ENCODE data around the gene MARCHF3.
"Not testable (repeated sequence)": the region's sequence is repeated elsewhere in the genome, so short reads cannot be mapped to it uniquely, and the experiment has no call there.

The MARCHF3 gene

GRCh38 chr5:126868338-126869004, 161.9 kb downstream of the MARCHF3 start:
- DNase-seq, result no peak

- no peak for DNase-seq
Measured at GRCh38 chr5:126866851-126867636, 163.3 kb downstream of the MARCHF3 start.

DNA sequence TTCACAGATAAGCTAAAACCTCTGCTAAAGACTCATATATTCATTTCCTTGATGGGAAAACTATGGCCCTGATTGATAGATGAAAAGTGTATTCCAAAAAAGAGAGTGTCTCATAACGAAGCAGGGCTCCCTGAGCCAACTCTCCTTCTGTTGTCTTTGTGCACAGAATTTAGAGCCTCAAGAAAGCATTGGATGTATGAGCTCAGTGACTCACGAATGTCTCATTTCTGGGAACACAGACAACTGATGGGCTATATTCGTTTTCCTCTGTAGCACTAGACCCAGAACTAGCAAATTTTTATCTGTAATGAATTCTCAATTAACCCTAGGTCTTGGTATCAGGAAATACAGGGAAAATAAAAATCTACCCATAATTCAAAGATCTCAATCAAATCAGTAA, 165.1 kb downstream of the MARCHF3 start:
- DNase-seq, result no peak

DNA sequence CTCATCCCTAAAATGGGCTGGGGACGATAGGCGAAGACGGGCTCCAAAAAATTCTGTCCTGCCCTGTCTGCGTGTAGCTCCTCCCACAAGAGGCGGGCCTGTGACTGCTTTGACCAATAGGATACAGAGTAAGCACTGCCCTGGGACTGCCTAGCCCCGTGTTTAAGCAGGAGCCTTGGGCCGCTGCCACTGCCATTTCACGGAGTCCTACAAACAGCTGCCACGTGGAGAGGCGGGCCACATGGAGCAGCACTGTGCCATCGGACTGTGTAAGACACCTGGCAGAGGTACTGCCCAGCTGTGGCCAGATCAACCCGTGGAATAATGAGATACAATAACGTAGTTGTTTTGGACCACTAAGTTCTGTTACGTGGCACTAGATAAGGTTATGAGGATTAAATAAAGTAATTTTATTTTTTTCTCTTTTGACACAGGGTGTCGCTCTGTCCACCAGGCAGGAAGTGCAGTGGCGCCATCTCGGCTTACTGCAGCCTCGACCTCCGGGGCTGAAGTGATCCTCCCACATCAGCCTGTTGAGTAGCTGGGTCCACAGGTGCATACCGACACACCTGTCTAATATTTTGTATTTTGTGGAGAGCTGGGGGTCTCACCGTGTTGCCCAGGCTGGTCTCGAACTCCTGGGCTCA, 166.2 kb downstream of the MARCHF3 start:
- DNase-seq, result no peak

DNA sequence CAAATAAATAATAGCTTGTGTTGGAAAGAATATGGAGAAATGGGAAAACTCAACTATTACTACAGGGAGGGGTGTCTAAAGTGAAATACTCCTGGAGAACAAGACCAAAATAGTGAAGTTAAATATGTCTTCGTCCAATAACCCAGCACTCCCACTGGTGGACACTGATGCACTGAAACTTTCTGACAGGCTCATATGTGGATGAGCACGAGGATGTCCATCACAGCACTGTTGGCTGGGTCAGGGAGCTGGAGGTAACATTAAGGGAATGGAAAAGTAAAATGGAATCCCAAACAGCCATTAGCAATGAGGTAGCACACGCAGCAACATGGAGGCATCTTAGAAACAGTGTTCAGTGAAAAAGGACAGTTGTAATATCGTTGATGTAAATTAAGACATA, 167.0 kb downstream of the MARCHF3 start:
- DNase-seq, result no peak

DNA sequence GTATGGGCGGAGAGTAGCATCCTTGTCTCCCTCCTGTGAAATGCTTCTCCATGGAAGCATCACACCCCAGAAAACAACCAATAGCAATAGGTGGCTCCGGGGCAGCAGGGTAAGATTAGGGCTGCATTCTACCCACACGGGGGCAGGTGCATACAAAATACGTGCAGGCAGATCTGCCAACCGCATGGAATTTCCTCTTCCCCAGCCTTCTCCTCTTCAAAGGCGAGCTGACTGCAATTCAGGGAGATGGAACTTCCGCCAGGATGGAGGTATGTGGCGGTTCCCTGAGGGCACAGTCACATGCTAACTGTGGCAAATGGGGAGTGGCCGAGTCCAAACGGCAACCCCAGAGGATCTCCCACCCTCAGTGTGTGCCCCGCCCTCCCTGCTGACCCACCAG, 171.9 kb downstream of the MARCHF3 start:
- no peak for DNase-seq

DNA sequence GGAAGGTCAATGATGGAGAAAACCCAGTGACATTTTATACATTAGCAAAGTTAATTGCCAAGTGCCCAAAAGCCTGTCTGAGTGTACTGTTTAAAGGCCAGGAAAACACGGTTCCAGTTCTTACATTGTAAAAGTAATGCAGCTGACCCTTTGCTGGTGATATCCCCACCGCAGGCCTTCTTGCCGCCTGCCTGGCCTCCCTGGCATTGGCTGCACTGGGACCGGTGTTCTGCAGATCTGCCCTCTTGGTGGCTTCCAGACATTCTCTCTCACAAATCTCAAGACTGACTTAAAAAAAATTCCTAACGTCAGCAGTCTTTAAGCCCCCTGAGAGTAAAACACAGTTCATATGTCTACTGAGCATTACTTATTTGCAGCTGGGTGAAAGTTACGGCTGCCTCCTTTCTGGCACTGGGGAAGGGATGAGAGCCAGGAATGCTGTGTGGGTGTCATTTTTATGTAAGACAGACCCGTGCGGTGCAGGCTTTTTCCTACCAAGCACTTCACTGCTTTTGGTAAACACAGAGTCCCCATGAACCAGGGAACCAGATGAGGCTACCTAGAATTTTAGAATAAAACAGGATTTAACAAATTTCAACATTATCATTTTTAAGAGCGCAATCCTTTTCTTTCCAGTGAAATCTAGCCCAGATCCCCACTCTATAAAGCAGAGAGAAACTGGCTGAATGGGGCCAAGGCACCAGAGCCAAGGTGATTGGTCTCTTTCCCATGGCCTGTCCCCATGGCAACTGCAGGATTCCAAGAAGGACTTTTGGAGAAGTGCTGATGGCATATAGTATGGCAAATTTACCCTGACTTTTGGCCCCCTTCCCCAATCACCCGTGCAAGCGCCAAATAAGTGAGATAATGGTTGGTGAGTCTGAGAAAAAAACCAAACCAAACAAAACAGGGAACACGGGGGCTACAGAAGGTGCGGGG, 172.6 kb downstream of the MARCHF3 start:
- no peak for DNase-seq

GRCh38 chr5:126855266-126855665, 175.1 kb downstream of the MARCHF3 start:
- DNase-seq, result no peak

GRCh38 chr5:126854526-126855110, 175.7 kb downstream of the MARCHF3 start:
- DNase-seq, result no peak

DNA sequence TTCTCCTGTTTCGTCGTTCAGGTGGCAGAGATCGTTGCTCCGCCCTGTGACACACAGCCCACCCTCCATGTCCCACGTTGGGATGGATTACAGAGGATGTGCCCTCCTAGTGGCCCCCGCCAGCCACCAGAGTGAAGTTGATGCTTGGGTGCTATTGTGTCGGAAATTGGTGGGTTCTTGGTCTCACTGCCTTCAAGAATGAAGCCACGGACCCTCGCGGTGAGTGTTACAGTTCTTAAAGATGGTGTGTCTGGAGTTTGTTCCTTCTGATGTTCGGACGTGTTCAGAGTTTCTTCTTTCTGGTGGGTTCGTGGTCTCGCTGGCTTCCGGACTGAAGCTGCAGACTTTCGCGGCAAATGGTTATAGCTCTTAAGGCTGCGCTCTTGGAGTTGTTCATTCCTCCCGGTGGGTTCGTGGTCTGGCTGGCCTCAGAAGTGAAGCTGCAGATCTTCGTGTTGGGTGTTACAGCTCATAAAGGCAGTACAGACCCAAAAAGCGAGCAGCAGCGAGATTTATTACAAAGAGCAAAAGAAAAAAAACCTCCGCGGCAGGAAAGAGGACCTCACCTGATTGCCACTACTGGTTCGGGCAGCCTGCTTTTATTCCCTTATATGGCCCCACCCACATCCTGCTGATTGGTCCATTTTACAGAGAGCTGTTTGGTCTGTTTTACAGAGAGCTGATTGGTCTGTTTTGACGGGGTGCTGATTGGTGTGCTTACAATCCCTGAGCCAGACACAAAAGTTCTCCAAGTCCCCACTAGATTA, 176.6 kb downstream of the MARCHF3 start:
- not testable (repeated sequence) for DNase-seq

DNA sequence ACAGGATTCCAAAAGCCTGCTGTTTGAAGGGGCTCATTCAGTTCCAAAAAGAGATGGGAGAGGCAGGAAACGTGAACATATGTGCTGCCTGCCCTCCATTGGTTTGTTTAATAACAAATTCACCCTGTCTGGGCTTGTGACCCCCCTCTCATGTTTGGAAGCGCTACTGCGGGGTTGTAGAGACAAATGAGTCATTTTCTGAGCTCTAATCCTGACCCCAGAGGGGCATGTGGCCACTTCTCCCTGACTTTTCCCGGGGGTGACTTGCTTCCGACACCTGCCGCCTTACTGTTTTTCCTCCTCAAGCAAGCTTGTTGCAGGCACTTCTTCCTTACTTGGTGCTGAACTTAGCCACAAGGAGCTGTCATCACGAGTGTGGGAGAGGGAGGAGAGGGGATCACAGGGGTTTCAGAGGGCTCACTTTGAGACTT, 177.5 kb downstream of the MARCHF3 start:
- DNase-seq, result no peak

- no peak for DNase-seq
Measured at GRCh38 chr5:126852091-126852571, 178.2 kb downstream of the MARCHF3 start.

GRCh38 chr5:126851501-126852011, 178.8 kb downstream of the MARCHF3 start:
- DNase-seq, result no peak

DNA sequence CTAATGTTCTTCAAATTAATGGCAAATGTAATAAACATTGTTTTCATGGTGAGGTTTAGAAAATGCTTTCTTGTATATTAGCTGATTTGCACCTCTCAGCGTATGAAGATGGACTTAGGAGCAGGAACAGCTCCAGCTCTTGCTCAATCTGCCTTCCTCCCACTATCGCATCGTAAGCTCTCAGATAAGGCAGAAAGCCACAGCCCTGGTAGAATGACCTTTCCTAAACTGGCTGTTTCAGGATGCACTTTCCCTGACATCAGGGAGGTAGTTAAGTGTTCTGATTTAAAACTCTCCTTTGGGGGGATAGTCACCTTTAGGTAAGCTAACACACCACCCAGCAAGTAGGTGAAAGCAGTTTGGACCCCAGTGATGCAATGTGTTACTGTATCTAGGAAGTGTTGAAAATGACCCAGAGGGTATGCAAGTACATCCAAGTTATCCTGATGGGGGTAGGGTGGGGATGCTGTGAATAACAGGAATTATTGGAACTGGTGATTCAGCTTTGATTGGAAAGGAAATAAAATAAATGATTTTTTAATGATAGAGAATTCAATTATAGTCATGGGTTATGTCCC, 181.2 kb downstream of the MARCHF3 start:
- DNase-seq, result no peak

- DNase-seq, result no peak
Measured at GRCh38 chr5:126848253-126848652, 182.1 kb downstream of the MARCHF3 start.

DNA sequence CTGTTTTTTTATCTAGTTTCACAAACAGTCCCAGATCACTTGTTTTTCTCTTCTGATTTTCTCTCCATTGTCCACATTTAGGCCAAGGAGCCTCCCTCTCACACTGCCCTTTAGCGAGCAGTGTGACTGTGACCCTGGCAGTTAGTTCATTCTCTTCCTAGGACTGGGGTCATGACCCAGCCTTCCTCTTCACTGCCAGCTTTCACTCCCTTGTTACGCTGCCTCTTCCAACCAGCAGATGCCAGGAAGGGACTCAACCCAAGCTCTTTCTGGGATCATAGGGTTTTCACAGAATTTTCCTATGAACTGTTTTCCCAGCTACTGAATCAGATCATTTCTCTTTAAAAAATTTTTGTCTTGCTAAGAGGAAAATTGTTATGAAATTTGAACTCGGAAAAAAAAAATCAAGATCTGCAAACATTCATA, 182.5 kb downstream of the MARCHF3 start:
- no peak for DNase-seq

DNA sequence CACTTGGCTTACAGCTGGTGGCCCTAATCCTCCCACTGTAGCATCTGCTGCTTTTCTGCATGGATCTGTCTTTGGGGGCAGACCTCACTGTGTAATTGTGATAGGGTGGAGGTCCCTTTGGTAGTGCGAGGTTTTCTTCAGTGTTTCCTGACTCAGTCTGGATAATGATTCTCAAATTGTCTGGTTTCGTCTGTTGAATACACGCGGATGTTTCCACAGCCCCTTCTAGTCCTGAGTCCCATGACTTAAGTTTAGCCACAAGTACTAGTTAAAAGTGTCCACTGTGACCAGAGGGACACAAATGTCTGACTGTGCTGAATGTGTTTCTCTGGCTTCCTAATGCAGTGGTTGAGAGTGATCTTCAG, 182.9 kb downstream of the MARCHF3 start:
- no peak for DNase-seq

DNA sequence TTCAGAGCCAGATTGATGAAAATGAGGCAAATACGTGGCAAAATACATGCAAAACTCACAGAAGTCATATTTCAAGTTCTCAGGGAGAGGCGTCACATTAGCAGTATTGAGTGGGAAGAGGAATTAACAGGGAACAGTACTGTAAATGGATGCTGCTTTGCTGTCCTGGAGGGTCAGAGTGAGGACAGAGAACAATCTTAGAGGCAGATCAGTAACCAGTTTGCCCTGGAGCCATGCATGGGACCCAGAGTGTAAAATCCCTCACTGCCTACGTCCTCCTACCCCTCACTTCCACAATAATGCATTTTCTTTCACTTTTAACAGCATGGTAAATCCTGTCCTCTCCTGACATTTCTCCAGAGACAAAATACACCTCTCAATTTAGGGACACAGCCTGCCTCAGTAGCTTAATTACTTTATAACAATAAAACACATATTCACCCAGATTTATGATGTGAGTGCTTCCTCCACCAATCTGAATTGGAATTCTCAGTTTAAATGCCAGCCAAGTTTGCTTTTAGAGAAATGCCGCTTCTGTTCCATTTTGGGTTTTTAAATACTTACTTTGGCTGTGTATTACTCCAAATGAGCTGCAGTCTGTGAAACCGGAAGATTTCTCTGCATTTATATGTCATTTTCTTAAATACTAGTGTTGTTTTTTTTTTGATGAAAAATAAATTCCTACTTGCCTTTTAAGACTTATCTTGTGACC, 183.5 kb downstream of the MARCHF3 start:
- no peak for DNase-seq

- no peak for DNase-seq
Measured at GRCh38 chr5:126846344-126846743, 184.0 kb downstream of the MARCHF3 start.

DNA sequence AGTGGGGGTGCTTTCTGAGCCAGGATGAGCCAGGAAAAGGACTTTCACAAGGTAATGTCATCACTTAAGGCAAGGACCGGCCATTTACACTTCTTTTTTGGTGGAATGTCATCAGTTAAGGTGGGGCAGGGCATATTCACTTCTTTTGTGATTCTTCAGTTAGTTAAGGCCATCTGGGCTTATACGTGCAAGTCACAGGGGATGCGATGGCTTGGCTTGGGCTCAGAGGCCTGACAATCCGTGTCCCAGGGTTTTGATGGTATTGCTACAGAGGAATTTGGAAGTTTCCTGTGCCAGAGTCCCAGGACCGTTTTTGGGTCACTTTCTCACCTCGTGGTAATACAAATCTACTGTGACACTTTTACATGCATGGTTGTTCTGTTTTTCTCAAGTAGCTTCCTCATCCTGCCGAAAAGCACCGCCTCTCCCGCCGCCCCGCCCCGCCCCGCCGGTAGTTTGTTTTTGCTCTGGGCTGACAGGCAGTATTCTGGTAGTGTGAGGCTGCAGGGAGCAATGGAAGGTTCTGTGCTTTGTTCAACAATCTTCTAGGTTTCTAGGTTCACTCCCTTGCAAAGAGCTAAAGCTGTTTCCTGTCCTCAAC, 184.8 kb downstream of the MARCHF3 start:
- not testable (repeated sequence) for DNase-seq

All from GOT3 (cell line).